ENCODE data around the gene TNFSF13B.

TNFSF13B gene

DNA sequence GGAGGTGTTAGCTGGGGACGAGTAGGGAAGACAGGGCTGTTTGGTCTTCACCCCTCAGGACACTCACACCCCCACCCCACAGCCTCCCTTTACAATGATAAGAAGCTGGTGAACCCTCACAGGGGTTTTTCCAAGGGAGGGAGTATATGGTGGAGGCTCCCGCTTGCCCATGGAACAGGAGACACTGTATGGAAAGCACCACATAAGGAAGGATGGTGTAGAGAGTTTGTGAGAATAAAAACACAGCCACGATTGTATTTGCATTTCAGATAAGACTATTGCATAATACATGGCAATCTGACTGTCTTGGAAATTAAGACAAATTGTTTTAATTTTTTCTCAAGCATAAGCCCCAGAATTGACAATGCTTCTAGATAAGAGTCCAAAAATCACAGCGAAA lies 46.9 kb downstream of the TNFSF13B start:
- TF ChIP-seq, protein P1, sequence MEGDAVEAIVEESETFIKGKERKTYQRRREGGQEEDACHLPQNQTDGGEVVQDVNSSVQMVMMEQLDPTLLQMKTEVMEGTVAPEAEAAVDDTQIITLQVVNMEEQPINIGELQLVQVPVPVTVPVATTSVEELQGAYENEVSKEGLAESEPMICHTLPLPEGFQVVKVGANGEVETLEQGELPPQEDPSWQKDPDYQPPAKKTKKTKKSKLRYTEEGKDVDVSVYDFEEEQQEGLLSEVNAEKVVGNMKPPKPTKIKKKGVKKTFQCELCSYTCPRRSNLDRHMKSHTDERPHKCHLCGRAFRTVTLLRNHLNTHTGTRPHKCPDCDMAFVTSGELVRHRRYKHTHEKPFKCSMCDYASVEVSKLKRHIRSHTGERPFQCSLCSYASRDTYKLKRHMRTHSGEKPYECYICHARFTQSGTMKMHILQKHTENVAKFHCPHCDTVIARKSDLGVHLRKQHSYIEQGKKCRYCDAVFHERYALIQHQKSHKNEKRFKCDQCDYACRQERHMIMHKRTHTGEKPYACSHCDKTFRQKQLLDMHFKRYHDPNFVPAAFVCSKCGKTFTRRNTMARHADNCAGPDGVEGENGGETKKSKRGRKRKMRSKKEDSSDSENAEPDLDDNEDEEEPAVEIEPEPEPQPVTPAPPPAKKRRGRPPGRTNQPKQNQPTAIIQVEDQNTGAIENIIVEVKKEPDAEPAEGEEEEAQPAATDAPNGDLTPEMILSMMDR (IDR thresholded peaks at IDR 0.05; ENCODE audit: low read depth, low read length) = no peak

DNA sequence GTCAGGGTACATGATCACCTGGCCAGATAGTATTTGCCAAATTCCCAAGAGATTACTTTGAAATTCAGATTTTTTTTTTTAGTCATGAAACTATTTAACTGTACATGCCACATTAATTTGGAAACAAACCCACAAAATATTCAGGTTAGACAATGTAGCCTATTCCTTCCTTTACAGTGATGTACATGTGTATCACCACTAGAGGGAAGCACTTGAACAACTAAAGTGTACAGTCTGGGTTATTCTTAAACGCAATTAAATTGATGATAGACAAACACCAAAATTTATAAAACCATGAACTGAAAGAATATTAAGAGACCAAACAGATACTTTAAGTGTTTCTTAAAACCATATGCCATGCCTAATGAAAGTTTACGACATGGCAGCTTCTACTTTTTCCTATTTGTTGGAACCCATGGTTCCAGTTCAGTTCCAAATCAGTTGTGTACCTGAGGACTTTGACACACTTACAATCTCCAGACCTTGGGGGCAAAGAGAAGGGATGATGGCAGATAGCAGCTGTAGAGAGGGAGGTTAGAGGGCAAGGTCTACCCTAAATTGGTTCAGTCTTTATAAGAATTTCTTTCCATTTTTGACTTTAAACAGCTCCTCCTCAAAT lies 52.8 kb downstream of the TNFSF13B start:
- no peak for DNase-seq
- Histone ChIP-seq H3K9me3 (ENCODE audit: severe bottlenecking) (peaks cover 3% of the 10 kb centered on the region), H3K36me3 (no peaks in the 10 kb centered on the region), H3K27me3 (ENCODE audit: insufficient read depth, low read depth, severe bottlenecking) (peaks cover 61% of the 10 kb centered on the region), H3K27ac (no peak overlapping the region), H3K4me3 (ENCODE audit: low read depth, low read length) (no peak overlapping the region)
- TF ChIP-seq, protein P1 (IDR thresholded peaks at IDR 0.05; ENCODE audit: low read depth, low read length) = peak; percentile 49

More for the DNA sequence above, 46.9 kb downstream of the TNFSF13B start:
- no peaks in the 10 kb centered on the region for H3K36me3 ChIP-seq
- peaks cover 3% of the 10 kb centered on the region for H3K9me3 ChIP-seq (ENCODE audit: severe bottlenecking)
- H3K4me3 ChIP-seq (ENCODE audit: low read depth, low read length) = no peak overlapping the region
- H3K27ac ChIP-seq = no peak overlapping the region
- H3K27me3 ChIP-seq (ENCODE audit: insufficient read depth, low read depth, severe bottlenecking) = peaks cover 84% of the 10 kb centered on the region
- no peak for DNase-seq

DNA sequence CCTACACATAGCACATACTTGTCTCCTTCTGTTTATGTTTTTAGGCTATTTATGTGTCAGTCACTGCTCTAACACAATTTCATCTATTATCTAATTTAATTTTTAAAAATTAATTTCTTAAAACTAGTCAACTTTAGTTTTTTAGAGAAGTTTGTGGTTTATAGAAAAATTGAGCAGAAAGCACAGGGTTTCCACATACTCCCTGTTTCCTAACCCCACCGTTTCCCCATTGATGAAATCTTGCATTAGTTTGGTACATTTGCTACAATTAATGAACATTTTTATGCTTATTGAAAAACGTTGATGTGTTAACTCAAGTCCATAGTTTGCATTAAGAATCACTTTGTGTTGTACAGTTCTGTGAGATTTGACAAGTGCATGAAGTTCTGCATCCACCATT lies 53.5 kb downstream of the TNFSF13B start:
- Histone ChIP-seq H3K4me3 (ENCODE audit: low read depth, low read length) (no peak overlapping the region), H3K27ac (no peak overlapping the region), H3K9me3 (ENCODE audit: severe bottlenecking) (peaks cover under 1% of the 10 kb centered on the region), H3K27me3 (ENCODE audit: insufficient read depth, low read depth, severe bottlenecking) (peaks cover 61% of the 10 kb centered on the region), H3K36me3 (no peaks in the 10 kb centered on the region)
- DNase-seq = no peak
- TF ChIP-seq, protein P1 (IDR thresholded peaks at IDR 0.05; ENCODE audit: low read depth, low read length) = no peak

DNA sequence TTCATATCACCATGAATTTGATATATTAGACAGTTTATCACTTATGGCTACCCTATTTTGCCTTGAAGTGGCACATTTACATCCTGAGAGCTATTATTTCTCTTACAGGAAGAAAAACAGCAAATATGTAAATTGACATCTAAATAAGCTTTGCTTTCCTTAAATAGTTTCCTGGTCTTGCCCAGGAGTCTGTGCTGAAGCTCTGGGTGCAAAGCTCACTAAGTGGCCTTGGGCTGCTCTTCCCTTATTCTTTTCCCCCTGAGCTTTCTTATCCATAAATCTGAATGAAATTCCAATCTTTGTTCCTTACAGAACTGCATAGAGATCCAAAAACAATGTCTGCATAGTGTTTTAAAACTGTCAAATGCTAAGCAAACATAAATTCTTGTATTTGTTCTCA lies 56.3 kb downstream of the TNFSF13B start:
- H3K36me3 ChIP-seq = no peaks in the 10 kb centered on the region
- TF ChIP-seq, protein P1 (IDR thresholded peaks at IDR 0.05; ENCODE audit: low read depth, low read length) = no peak
- no peak overlapping the region for H3K27ac ChIP-seq
- no peaks in the 10 kb centered on the region for H3K9me3 ChIP-seq (ENCODE audit: severe bottlenecking)
- DNase-seq = no peak
- H3K27me3 ChIP-seq (ENCODE audit: insufficient read depth, low read depth, severe bottlenecking) = peaks cover 46% of the 10 kb centered on the region
- H3K4me3 ChIP-seq (ENCODE audit: low read depth, low read length) = no peak overlapping the region

DNA sequence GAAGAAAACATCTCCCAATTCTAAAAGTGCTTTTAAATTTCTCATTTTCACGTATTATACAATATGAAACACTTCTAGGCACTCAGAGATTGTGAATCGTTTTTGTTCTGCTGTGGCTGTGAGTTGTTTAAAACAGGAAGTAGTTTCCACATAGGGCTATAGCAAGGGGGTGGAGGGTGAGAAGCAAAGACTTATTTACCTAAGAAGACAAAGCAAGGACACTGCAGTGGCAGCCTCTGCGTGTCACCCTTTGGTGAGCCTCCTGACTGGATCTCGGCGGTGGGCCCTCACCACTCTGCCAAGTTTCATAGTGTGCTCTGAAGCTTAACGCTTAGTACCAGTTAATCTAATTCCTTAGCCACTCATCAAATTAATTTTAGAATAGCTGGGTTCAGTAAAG lies 56.8 kb downstream of the TNFSF13B start:
- peaks cover 43% of the 10 kb centered on the region for H3K27me3 ChIP-seq (ENCODE audit: insufficient read depth, low read depth, severe bottlenecking)
- H3K27ac ChIP-seq = no peak overlapping the region
- no peak overlapping the region for H3K4me3 ChIP-seq (ENCODE audit: low read depth, low read length)
- H3K36me3 ChIP-seq = no peaks in the 10 kb centered on the region
- TF ChIP-seq, protein P1 (IDR thresholded peaks at IDR 0.05; ENCODE audit: low read depth, low read length) = no peak
- no peak for DNase-seq
- no peaks in the 10 kb centered on the region for H3K9me3 ChIP-seq (ENCODE audit: severe bottlenecking)

DNA sequence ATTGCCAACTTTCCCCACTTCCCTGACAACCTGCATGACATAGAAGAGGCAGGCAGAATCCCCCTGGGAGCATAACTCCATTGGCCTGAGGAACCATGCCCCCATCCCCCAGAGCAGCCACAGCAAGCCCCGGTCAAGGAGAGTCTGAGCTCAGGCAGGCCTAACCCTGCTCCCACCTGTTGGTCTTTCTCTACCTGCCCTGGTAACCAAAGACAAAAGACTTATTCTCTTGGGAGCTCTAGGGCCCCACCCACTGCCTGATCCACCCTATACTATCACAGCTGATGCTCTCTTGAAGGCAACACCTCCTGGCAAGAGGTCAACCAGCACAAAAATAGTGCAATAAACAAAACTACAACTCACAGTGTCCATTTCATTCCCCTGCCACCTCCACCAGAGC lies 59.3 kb downstream of the TNFSF13B start:
- H3K9me3 ChIP-seq (ENCODE audit: severe bottlenecking) = no peaks in the 10 kb centered on the region
- no peak overlapping the region for H3K27ac ChIP-seq
- no peak for DNase-seq
- H3K27me3 ChIP-seq (ENCODE audit: insufficient read depth, low read depth, severe bottlenecking) = peaks cover 44% of the 10 kb centered on the region
- H3K4me3 ChIP-seq (ENCODE audit: low read depth, low read length) = no peak overlapping the region
- TF ChIP-seq, protein P1 (IDR thresholded peaks at IDR 0.05; ENCODE audit: low read depth, low read length) = no peak
- H3K36me3 ChIP-seq = no peaks in the 10 kb centered on the region
